GM18861 (cell line): ENCODE data around the gene ZKSCAN7.
"Not testable (repeated sequence)": the region's sequence is repeated elsewhere in the genome, so short reads cannot be mapped to it uniquely, and the experiment has no call there.

Experiments used
- ATAC-seq: cut with Tn5 transposase; IDR thresholded peaks from one replicate; pipeline ENCODE4 v1.9.1; 2021; ENCODE audit not compliant: unreplicated experiment

ZKSCAN7 gene

GRCh38 chr3:44554626-44555592 lies at the start of gene ZKSCAN7:
ZKSCAN7 (plus strand) TSS chr3:44555193; CDS start chr3:44557048, 1,855 bp downstream.
- no peak for ATAC-seq

- no peak for ATAC-seq
These were observed 48.4 kb upstream of the ZKSCAN7 start for GRCh38 chr3:44506556-44506955.

GRCh38 chr3:44506961-44507360 lies 48.0 kb upstream of the ZKSCAN7 start:
- ATAC-seq: no peak

- ATAC-seq: no peak
These were observed 45.5 kb upstream of the ZKSCAN7 start for GRCh38 chr3:44509393-44509921.

GRCh38 chr3:44510000-44510368 lies 45.0 kb upstream of the ZKSCAN7 start:
- ATAC-seq: peak; percentile 36

GRCh38 chr3:44511238-44511566 lies 43.8 kb upstream of the ZKSCAN7 start:
- no peak for ATAC-seq

GRCh38 chr3:44513513-44513912 lies 41.5 kb upstream of the ZKSCAN7 start:
- no peak for ATAC-seq

GRCh38 chr3:44516230-44516629 lies 38.8 kb upstream of the ZKSCAN7 start:
- ATAC-seq: no peak

- ATAC-seq: no peak
These were observed 36.2 kb upstream of the ZKSCAN7 start for GRCh38 chr3:44518782-44519156.

- no peak for ATAC-seq
These were observed 33.3 kb upstream of the ZKSCAN7 start for GRCh38 chr3:44521721-44522120.

GRCh38 chr3:44522494-44522933 lies 32.5 kb upstream of the ZKSCAN7 start:
- no peak for ATAC-seq

- no peak for ATAC-seq
These were observed 29.9 kb upstream of the ZKSCAN7 start for GRCh38 chr3:44525060-44525459.

- ATAC-seq: no peak
These were observed 25.1 kb upstream of the ZKSCAN7 start for GRCh38 chr3:44529927-44530326.

- no peak for ATAC-seq
These were observed 24.1 kb upstream of the ZKSCAN7 start for GRCh38 chr3:44530911-44531310.

- not testable (repeated sequence) for ATAC-seq
These were observed 20.3 kb upstream of the ZKSCAN7 start for GRCh38 chr3:44534659-44535058.

- ATAC-seq: no peak
These were observed 19.6 kb upstream of the ZKSCAN7 start for GRCh38 chr3:44535364-44535763.

GRCh38 chr3:44544811-44545210 lies 10.2 kb upstream of the ZKSCAN7 start:
- ATAC-seq: not testable (repeated sequence)

- no peak for ATAC-seq
These were observed 730 bp downstream of the ZKSCAN7 start for GRCh38 chr3:44555723-44556122.

GRCh38 chr3:44557074-44557473 lies 2.1 kb downstream of the ZKSCAN7 start:
- no peak for ATAC-seq

- no peak for ATAC-seq
These were observed 6.1 kb downstream of the ZKSCAN7 start for GRCh38 chr3:44561076-44561475.

- no peak for ATAC-seq
These were observed 7.2 kb downstream of the ZKSCAN7 start for GRCh38 chr3:44562147-44562546.

GRCh38 chr3:44568561-44568960 lies 13.6 kb downstream of the ZKSCAN7 start:
- no peak for ATAC-seq

GRCh38 chr3:44571024-44571423 lies 16.0 kb downstream of the ZKSCAN7 start:
- no peak for ATAC-seq
